HG03175 (cell line): Measurements from ENCODE around the gene ATXN1.

Experiments
- ATAC-seq: cut with Tn5 transposase; IDR thresholded peaks from one replicate; pipeline ENCODE4 v1.9.1; 2021; ENCODE audit warnings: mild to moderate bottlenecking, moderate library complexity; ENCODE audit not compliant: unreplicated experiment

ATXN1 gene

DNA sequence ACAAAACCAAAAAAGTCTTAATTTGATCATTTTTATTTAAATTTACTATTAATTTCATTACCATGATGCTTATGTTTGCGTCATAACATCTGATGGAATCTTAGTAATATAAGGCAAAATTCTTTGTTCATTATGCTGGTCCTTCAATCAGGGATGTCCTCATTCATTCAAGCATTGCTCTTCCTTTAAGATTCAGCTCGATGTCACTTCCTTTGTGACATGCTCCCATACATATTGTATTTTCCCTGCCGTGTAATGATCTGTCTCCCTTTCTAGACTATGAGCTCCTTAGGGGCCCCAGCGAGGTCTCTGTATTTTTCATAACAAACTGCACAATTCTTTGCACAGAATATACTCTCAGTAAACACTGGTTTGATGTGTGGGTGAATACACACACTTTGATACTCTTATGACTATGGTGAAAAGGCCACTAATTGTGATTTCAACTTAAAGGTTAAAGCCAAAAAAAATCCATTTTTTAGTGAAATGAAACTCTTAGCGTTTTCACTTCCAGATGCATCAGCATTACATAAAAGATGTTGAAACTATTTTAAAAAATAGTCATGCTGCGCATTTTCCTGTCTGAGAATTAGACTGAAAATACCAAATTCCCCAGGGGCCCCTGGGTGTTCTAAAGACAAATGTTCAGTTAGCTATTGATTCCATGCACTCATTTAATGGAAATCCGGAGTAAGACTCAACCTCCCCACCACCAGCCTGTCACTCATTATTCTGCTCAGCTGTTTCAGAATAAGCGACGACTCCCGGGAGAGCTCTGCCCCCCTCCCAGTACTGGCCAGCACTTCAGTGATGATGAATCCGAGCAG, 169.7 kb downstream of the ATXN1 start:
- peak; percentile 76 for ATAC-seq

DNA sequence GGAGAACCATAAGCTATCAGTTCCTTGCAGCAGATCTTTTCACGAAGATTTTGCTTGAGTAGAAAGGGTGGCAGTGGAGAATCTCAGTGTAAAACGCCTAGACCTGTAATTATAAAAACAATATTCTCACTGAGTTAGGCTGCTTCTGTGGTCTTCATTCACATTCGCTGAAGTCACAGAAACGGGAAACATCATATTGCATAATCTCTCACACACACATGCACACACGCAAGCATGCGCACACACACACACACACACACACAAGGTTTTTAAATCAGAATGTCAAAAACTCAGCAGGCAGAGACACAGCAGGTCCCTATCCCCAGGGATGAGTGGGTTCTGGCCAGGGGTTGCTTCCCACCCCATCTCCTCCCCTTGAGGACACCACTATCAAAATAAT, 175.5 kb downstream of the ATXN1 start:
- ATAC-seq = no peak

DNA sequence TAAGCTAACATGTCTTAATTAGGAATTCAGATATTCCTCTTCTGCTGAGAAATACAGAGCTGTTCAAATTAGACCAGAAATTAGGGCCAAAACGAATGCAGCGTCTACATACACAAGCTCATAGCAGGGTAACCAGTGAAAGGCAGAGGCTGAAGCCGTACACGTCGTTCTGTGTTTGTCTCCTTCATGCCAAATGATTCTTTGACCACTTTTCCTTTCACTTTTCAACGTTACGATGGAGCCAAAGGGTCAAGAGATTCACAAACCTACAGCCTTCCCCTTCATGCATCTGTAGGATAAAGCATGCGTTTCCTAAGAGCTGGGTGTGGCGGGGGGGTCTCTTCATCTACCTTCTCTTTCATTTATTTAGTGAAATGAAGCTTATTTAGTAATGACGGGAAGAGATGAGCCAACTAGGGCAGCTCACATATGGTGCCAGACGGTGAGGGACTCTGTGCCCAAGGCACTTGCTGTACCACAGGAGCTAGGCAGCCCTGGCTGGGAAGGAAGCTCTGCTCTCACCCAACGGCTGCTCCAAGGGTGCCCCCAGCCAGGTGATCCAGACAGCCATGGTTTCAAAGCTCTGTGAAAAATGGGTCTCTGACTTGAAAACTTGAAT, 178.0 kb downstream of the ATXN1 start:
- peak; percentile 72 for ATAC-seq

DNA sequence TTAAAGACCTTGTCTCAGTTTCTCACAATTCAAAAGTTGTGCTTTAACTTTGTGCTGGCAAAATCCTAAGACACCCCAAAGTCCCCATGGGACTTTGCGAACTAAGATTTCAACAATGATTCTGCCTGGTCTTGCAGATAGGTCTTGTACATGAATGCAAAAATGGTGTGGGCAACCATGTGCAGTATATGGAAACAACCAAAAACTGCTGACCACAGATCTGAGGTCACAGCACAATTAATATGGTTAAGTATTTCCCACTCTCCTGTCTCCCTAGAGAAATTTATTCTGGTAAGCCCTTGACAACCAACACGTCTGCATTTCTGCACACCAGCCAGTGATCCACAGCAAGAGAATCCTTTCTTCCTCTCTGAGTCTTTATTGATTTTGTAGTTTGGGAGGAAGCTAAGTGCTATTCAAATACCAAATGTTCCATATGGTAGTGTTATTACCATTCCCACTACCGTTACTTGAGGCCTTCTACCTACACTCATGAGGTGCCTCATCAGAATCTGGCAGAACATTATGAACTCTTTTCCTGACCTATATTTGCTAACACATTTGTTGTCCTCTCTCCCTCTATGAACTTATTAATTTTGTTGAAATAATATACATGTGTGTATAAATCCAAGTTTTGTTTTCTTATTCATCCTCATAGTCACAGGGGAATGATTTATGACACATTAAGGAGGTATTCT, 178.7 kb downstream of the ATXN1 start:
- ATAC-seq = peak; percentile 39

DNA sequence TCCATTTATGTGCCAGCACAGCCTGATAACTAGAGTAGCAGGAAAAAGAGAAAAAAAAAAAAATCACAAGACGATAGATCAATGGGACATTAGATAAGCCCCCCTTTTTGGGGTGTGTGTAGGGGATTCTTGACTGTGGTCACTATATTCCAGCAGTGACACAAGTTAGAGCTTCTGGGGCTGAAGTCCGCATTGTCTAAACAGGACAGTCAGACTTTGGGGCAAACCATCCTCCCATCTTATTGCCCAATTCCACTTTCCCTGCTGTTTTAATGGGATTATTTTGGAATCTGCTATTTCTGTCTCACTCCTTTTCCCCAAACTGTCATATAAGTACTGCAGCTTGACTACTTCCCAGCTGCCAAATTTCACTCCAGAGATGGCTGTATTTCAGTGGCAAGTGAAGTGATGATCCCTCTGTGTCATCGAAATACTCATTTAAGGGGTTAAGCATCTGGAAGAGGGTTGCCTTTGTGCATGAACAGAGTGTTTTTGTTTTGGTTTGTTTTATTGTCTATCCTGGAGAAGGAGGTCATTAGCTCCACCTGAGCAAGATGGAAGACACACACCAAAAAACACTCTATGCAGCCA, 182.5 kb downstream of the ATXN1 start:
- no peak for ATAC-seq

DNA sequence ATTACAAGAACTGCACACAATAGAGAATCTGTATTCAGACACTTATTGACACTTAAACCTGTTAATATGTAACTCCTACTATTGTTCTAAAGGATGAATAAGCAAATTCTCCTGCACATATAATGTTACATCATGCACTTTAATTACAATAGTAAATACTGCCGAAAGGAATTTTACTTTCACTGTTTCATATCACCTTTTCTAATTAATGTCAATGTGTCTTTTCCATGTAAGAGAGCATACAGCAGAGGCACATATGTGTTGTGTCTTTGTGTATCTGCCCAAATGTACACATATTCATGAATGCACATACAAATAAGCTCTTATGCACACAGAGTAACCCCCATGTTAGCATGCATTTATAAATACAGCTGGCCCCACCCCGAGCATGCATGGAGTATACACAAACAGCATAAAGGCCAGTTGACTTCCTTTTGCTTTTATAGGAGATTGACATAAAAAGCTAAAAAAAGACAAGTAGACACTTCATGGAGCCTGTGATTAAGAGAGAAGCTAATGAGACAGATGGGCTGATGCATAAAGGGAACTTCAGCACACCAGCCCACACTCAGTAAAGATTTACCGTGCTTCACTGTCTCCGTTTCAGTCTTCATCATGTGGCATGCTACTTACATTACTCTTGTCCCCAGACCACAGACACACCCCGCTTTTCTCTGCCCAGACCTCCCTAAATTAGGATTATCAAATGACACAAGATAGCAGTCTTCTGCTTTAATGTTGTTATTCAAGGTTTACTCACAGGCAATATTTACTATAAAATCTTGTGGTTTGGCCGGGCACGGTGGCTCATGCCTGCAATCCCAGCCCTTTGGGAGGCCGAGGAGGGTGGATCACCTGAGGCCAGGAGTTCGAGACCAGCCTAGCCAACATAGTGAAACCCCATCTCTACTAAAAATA, 184.6 kb downstream of the ATXN1 start:
- ATAC-seq = peak; percentile 84

DNA sequence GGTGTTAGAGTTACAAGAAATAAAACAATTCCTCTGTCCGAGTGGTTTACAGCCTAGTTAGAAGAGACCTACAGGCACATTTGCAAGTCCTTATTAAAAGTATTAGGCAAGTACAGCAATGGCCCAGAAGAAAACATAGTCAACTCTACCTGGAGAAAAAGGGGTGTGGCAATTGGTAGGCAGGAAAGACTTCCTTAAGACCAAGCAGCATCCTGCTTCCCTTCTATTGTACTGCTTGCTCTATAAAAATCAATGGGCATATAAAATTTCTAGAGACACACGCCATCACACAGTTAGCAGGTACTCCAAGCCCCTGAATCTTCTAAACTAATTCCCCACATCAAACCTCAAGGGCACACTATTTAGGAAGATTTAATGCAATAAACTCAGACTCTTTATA, 185.6 kb downstream of the ATXN1 start:
- no peak for ATAC-seq

DNA sequence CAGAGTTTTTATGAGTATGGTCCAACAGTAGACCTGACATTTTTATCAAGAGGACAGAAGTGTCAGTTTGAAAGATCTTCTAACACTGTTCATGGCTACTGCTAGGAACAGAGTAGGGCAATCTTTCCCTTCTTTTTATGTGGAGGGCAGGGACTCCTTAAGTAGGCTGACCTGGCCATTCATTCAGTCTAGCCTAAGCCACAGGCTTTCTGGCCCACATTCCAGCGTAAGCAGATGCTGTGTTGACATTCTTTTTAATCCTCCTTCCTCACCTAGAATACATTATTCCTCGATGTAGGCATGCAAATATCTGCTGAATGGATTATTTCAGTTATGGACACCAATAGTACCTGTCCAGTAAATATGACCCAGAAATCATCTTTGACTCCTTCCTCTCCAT, 188.3 kb downstream of the ATXN1 start:
- no peak for ATAC-seq

DNA sequence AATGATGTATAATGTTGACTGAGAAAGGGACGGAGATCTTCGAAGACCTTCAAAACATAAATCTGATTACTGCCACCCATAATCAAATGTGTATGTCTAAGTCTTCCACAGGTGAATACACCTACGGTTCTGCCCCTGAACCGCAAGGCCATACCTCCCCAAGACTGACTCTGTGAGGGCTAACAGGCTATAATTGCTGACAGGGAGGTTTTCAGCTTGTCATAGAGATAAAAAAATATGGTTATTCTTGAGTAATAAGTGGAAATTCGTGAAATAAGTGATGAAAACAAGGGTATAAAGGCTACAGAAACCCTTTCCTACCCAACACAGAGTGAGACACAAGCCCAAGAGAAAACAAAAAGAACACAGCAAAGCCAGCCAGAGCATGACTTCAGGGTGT, 188.9 kb downstream of the ATXN1 start:
- no peak for ATAC-seq

DNA sequence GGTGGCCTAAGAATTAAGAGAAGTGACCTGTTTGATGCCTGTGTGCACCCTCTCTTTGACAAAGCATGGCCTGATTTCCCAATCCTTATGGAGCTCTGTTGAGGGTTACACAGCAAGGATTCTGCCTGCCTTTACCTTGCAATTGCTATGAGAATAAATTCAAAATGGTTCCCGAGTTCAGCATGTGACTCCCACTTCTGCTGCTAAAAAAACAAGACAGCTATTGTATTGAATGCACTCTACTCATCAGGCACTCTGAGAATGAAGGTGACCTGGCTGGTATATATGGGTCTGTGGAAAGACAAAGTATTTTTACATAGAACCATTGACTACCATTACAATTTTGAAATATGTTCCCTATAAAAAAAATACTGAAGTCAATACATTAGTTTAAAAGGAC, 190.3 kb downstream of the ATXN1 start:
- no peak for ATAC-seq

DNA sequence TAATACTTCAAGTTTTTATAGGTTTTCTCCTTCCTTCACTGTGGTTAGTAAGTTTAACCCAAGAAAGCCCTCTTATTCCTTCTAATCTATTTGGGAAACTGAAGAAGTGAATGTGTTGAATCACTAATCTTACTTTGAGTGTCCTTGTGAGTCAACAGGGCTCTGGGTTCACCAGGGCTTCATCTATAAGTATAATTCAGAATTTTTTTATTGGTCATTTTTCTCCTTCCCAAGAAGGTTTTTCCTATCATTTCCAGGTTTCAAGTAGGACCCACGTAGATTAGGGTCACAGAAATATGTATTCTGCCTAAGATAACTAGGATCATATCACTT, 191.1 kb downstream of the ATXN1 start:
- ATAC-seq = no peak

DNA sequence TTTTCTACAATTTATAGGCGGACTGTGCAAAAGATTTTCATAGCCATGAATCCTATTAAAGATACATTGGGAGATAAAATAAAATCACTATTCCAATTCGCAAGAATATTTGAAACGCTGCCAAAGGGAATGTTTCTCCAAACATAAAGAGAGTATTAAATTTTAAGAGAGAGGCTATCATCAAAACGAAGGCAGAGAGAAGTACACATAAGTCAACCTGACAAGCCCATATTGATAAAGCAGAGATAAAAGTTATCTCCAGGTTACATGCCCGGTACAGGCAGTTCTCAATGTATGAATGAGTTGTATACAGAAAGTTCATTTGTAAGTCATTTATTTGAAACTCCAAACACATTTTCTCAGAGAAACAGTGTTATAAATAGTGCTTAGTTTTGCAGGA, 193.1 kb downstream of the ATXN1 start:
- no peak for ATAC-seq

DNA sequence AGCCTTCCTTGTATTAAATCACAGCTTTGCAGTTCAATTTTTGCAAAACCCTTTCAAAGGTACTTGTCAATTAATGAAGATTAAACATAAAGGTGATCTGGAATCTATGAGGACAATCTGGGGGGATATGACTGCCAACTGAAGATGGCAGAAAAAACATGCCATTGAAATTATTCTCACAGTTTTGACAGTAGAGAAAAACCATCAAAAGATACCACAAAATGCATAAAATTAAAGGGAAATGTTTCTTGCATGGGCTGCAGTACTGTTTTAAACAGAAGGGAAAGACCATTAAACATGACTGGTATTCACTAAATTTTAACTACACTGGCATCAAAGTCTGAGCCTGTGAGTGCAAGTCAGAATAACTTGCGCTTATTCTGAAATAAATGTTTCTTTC, 194.2 kb downstream of the ATXN1 start:
- ATAC-seq = no peak

DNA sequence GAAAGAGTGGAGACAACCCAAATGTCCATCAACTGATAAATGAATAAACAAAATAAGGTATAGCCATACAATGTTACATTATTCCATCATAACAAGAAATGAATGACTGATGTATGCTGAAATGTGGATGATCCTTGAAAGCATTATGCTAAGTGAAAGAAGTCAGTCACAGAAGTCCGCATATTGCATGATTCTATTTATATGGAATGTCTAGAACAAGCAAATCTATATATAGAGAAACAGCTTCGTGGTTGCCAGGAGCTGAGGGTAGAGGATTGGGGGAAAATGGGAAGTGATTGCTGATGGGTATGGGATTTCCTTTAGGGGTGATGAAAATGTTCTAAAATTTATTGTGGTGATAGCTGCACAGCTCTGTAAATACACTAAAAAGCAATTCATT, 196.8 kb downstream of the ATXN1 start:
- ATAC-seq = no peak

DNA sequence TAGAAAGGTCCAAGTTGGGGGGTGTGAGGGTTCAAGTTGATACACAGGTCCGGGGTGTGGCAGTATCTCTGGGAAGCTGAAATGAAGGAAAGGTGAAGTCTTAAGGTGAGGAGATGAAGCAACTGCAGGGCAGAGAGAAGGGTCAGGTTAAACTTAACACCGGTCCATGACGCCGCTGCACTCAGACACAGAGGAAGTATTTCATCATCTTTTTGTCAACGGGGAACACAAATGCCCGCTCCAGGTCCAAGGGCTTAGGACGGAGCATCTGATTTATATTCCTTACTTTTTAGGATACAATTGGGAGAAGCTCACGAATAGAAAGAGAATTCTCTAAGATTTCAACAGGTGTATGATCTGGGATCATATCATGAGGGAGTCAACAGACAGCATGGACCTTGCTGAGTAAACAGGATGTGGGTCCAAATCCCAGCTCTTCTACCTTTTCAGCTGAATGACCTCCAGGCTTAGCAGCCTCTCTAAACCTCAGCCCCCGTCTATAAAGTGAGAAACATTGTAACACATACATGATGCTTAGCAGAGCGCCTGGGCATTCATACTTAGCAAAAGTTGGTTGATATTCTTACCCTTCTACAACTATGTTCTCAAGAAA, 197.5 kb downstream of the ATXN1 start:
- ATAC-seq = no peak

DNA sequence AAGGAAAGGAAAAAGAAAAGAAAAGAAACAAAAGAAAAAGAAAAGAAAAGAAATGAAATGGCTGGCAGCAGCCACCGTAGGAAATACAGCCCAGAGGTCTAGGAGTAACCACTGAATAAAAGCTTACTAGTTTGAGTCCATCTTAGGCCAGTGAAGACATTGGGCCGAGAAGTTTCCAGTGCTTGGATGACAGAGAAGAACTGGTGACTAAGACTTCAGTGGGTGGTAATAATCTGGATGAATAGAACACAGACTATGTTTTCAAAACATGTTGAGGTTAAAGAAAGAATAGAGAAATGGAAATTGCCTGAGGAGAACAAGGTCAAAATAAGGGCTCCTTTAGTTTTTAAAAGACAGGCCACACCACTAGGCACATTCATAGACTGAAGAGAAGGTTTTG, 198.8 kb downstream of the ATXN1 start:
- no peak for ATAC-seq

DNA sequence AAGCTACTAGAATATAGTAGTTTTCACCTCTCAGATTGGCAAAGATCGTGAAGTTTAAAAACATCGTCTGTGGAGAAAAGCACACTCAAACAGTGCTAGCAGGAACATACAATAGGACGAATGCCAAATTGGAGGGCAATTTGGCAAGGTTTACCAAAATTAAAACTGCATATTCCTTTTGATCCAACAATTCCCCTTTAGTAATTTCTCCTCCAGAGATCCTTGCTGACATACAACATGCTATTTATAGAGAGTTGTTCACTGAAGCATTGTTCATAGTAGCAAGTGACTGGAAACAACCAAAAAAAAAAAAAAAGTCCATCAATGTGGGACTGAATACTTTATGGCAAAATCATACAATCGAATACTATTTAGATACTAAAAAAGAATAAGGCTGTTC, 202.2 kb downstream of the ATXN1 start:
- ATAC-seq = no peak

DNA sequence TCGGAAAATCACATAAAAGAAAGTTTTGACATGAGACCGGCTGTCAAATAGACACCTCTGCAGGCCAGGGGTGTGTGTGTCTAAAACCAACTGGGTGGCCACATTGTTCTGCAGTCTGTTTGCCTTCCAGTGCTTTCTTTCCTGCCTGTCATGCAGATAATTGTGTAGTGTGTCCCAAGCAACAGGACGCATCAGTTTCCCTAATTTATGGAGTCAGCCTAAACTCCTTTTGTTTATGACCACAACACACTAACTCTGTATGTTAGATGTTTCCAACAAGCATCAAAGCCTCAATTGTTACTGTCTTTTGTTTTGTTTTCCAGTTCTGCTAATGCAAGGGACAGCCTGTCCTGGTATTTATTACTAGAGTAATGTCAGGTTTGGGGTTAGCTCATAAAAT, 205.7 kb downstream of the ATXN1 start:
- ATAC-seq = no peak

DNA sequence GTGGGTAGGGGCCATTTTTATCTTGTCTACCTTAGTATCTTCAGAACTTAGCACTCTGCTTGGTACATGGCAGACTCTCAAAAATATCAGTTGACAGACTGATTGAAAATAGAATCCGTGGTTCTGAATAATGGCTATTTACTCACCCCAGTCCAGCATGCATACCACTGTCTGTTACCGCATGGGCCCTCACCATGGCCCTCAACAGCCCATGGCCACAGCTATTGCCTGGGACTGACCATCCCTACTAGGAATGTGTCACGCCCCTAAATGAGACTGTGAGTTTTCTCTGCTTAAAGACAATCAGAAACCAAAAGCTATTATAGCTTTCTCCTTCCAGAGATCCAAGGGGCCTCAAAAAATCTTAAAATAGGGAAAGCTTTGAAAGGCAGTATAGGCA, 207.7 kb downstream of the ATXN1 start:
- ATAC-seq = no peak

DNA sequence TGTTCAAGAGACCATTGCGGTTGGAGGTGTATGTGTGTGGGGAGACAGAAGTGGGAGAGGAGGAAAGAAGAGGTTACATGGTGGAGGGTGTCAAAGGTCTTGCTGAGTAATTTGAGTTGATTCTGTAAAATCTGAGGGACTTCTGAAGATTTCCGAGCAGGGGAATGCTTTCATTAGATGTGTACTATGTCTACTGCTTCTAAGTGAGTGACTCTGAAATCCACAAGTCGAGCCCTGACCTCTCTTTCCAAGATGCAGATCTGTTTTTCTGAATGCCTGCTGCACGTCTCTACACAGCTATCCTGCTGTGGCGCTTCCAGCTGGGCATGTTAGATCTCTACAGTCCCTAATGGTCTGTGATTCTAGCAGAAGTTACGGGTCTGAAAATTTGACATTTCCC, 209.8 kb downstream of the ATXN1 start:
- ATAC-seq = no peak
